Thoracic aorta (tissue), 2 donors: ENCODE data around the gene IGF2. TPM values are rescaled to one million over a fixed set of nuclear protein-coding genes. Genes with fewer than 3 reads are reported as not detected.
A peak's percentile ranks its signal among the peaks of the same experiment; 100 is the strongest.

Experiments
- ATAC-seq: fragments of 150-250 bp; one replicate; pipeline ENCODE4 v1.8.0; 2017; ENCODE audit warnings: low read depth; ENCODE audit not compliant: insufficient number of reproducible peaks, low FRiP score
- DNase-seq: peaks from one replicate; pipeline ENCODE4 v3.0.0-alpha.2; 2020; ENCODE audit warnings: low spot score
- H3K27ac ChIP-seq, 2 donors: fragments of 200-600 bp; sonication (generic); 1 replicate in 1 of 2; 2 replicates in 1 of 2; pipeline ENCODE4 v1.5.1; 2016; ENCODE audit warnings: mild to moderate bottlenecking in 2 of 2, moderate library complexity in 2 of 2
- H3K27me3 ChIP-seq: fragments of 200-600 bp; sonication (generic); replicated peaks from 2 replicates; pipeline ENCODE4 v1.6.0; 2016; ENCODE audit warnings: mild to moderate bottlenecking; ENCODE audit not compliant: insufficient read depth
- H3K36me3 ChIP-seq: fragments of 200-600 bp; sonication (generic); one replicate; pipeline ENCODE4 v1.5.1; 2016
- H3K4me1 ChIP-seq, 2 donors: fragments of 200-600 bp; sonication (generic); 1 replicate in 1 of 2; 2 replicates in 1 of 2; pipeline versions ENCODE4 v1.5.1 to v1.6.0; 2016; ENCODE audit warnings: low read depth in 2 of 2, mild to moderate bottlenecking in 1 of 2; ENCODE audit not compliant: control insufficient read depth in 1 of 2
- H3K4me3 ChIP-seq: fragments of 200-600 bp; sonication (generic); 2 replicates; pipeline ENCODE4 v1.5.1; 2016; ENCODE audit warnings: mild to moderate bottlenecking
- H3K9me3 ChIP-seq: fragments of 200-600 bp; sonication (generic); 2 replicates; pipeline ENCODE4 v1.5.1; 2016
- CTCF ChIP-seq: fragments of 200-600 bp; sonication (generic); IDR thresholded peaks from one replicate; pipeline ENCODE4 v1.5.1; 2019; ENCODE audit warnings: antibody characterized with exemption
- total RNA-seq, 2 donors: library from RNA; depleted of rRNA; stranded (reverse); fragments of >200 nt; gene quantifications; one replicate each; pipeline versions ENCODE4 v1.1.0 to v1.2.3, GENCODE V29; 2016

IGF2 gene
- total RNA-seq, 2 donors from 2014 or later: 31.7 to 39.4 TPM

GRCh38 chr11:2156416-2157182 lies 17.4 kb upstream of the IGF2 start:
- H3K27me3 ChIP-seq: no peaks in the 10 kb centered on the region
- no peak for ATAC-seq

GRCh38 chr11:2155511-2155910 lies 16.3 kb upstream of the IGF2 start:
- Histone ChIP-seq H3K27me3 (no peaks in the 10 kb centered on the region), H3K9me3 (no peaks in the 10 kb centered on the region), H3K36me3 (no peaks in the 10 kb centered on the region), H3K4me3 (no peak overlapping the region), H3K4me1 (peaks cover 3 to 4% of the 10 kb centered on the region in 2 donors), H3K27ac (no peak overlapping the region)
- no peak for ATAC-seq
- no peak for TF ChIP-seq CTCF
- no peak for DNase-seq

More at GRCh38 chr11:2156416-2157182, 17.4 kb upstream of the IGF2 start:
- Histone ChIP-seq H3K36me3 (no peaks in the 10 kb centered on the region), H3K4me1 (peaks cover 2 to 3% of the 10 kb centered on the region in 2 donors), H3K4me3 (no peak overlapping the region), H3K27ac (no peak overlapping the region), H3K9me3 (no peaks in the 10 kb centered on the region)
- DNase-seq: peak; percentile 15
- peak; percentile 47 for TF ChIP-seq CTCF

GRCh38 chr11:2154889-2155288 lies 15.7 kb upstream of the IGF2 start:
- ATAC-seq (no peak), DNase-seq (no peak)
- Histone ChIP-seq H3K9me3 (no peaks in the 10 kb centered on the region), H3K4me3 (no peak overlapping the region), H3K27me3 (no peaks in the 10 kb centered on the region), H3K36me3 (no peaks in the 10 kb centered on the region), H3K4me1 (peaks cover 3 to 4% of the 10 kb centered on the region in 2 donors), H3K27ac (no peak overlapping the region)
- no peak for TF ChIP-seq CTCF

- ATAC-seq (no peak), DNase-seq (no peak)
- no peak for TF ChIP-seq CTCF
- Histone ChIP-seq H3K27me3 (no peaks in the 10 kb centered on the region), H3K4me3 (no peak overlapping the region), H3K36me3 (no peaks in the 10 kb centered on the region), H3K27ac (no peak overlapping the region), H3K9me3 (no peaks in the 10 kb centered on the region), H3K4me1 (peaks cover 3 to 4% of the 10 kb centered on the region in 2 donors)
These were observed 15.0 kb upstream of the IGF2 start for GRCh38 chr11:2154195-2154585.

GRCh38 chr11:2153581-2154194 lies 14.5 kb upstream of the IGF2 start:
- no peak for TF ChIP-seq CTCF
- ATAC-seq: no peak

More at GRCh38 chr11:2153581-2154194, 14.5 kb upstream of the IGF2 start:
- H3K36me3 ChIP-seq: no peaks in the 10 kb centered on the region
- H3K4me3 ChIP-seq: no peak overlapping the region
- no peak overlapping the region for H3K27ac ChIP-seq
- no peak for DNase-seq
- peaks cover 3 to 4% of the 10 kb centered on the region in 2 donors for H3K4me1 ChIP-seq
- no peaks in the 10 kb centered on the region for H3K27me3 ChIP-seq
- H3K9me3 ChIP-seq: no peaks in the 10 kb centered on the region
